Esophagus squamous epithelium (tissue), 4 donors: ENCODE data around the gene SIGLEC8.

Experiments
- POLR2A ChIP-seq, 4 donors: fragments of 450-650 bp; IDR thresholded peaks; one replicate each; pipeline ENCODE4 v1.6.1; 2017; ENCODE audit warnings: antibody characterized with exemption in 4 of 4, mild to moderate bottlenecking in 4 of 4, moderate library complexity in 3 of 4
- TF ChIP-seq, protein P1 (sequence below), 6 experiments: fragments of 450-650 bp in 4 of 6; fragments of 200-600 bp in 2 of 6; sonication (generic) in 2 of 6; IDR thresholded peaks; one replicate each; pipeline ENCODE4 v1.5.1; 2016 to 2019; ENCODE audit warnings: antibody characterized with exemption in 6 of 6, mild to moderate bottlenecking in 4 of 6, moderate library complexity in 4 of 6

DNA sequence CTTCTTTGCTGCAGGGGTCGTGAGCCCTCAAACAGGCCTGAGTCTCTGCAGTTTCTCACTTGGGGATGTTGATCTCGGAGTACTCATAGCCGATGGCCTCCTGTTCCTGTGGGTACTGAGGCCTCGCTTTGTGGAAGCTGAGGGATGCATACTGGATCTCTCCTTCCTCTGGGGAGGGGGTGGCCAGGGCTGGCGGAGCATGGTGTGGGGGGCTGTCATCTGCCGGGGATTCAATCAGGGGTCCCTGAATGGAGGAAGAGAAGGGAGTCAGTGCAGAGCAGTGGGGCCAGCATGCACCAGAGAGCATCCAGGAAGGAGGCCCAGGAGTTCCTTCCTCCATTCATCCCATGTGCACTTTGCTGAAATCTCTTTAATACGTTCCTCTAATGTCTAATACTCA is 33.3 kb upstream of the SIGLEC8 start:
- TF ChIP-seq, protein P1, sequence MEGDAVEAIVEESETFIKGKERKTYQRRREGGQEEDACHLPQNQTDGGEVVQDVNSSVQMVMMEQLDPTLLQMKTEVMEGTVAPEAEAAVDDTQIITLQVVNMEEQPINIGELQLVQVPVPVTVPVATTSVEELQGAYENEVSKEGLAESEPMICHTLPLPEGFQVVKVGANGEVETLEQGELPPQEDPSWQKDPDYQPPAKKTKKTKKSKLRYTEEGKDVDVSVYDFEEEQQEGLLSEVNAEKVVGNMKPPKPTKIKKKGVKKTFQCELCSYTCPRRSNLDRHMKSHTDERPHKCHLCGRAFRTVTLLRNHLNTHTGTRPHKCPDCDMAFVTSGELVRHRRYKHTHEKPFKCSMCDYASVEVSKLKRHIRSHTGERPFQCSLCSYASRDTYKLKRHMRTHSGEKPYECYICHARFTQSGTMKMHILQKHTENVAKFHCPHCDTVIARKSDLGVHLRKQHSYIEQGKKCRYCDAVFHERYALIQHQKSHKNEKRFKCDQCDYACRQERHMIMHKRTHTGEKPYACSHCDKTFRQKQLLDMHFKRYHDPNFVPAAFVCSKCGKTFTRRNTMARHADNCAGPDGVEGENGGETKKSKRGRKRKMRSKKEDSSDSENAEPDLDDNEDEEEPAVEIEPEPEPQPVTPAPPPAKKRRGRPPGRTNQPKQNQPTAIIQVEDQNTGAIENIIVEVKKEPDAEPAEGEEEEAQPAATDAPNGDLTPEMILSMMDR (IDR thresholded peaks at IDR 0.05) = no peak
- no peak for TF ChIP-seq POLR2A (IDR thresholded peaks at IDR 0.05)
